Measurements from ENCODE around the gene TAAR2. TPM values are rescaled to one million over a fixed set of nuclear protein-coding genes. Genes with fewer than 3 reads are reported as not detected.

The TAAR2 gene
- total and polyA plus RNA-seq, 2 donors (not counting 3 experiments of a cell fraction or from before 2014, with no cell fraction given) = not detected

- no peaks in the 10 kb centered on the region for H3K36me3 ChIP-seq (ENCODE audit: control insufficient read depth in 2 of 2, extremely low read depth in 1 of 2, insufficient read depth in 2 of 2, low read length in 2 of 2)
- H3K4me1 ChIP-seq (ENCODE audit: control insufficient read depth, extremely low read depth, insufficient read depth, low read length) = no peaks in the 10 kb centered on the region
- ChIA-PET POLR2A (no interaction called here), CTCF (no interaction called here)
- TF ChIP-seq EZH2 (IDR thresholded peaks at IDR 0.05; ENCODE audit: borderline replicate concordance, low read depth, low read length, severe bottlenecking) (no peak), MYC (IDR thresholded peaks at IDR 0.05; ENCODE audit: low read depth, low read length) (no peak), CTCF (IDR thresholded peaks at IDR 0.05; ENCODE audit: extremely low read depth in 1 of 2, insufficient read depth in 1 of 2, low read depth in 1 of 2, low read length in 2 of 2) (no peak), JUN (IDR thresholded peaks at IDR 0.05; ENCODE audit: borderline replicate concordance, insufficient read depth, insufficient read length, low read depth) (no peak), FOS (IDR thresholded peaks at IDR 0.05; ENCODE audit: borderline replicate concordance, insufficient read depth, low read length) (no peak), MAX (IDR thresholded peaks at IDR 0.05; ENCODE audit: insufficient read depth, insufficient read length) (no peak), POLR2AphosphoS5 (IDR thresholded peaks at IDR 0.05; ENCODE audit: insufficient read depth, low read depth, low read length) (no peak), GATA2 (IDR thresholded peaks at IDR 0.05; ENCODE audit: insufficient read depth, insufficient read length, low read depth, low read length) (no peak), POLR2A (IDR thresholded peaks at IDR 0.05; ENCODE audit: low read depth, low read length) (no peak)
- H3K27ac ChIP-seq (ENCODE audit: insufficient read depth, low read depth, low read length) = no peak overlapping the region
- no peak overlapping the region for H3K4me3 ChIP-seq (replicated peaks in 1 of 3; ENCODE audit: insufficient read depth in 1 of 3, low read depth in 1 of 3, low read length in 3 of 3)
- H3K9me3 ChIP-seq (replicated peaks; ENCODE audit: control insufficient read depth, insufficient read depth, low read length) = no peaks in the 10 kb centered on the region
- H3K9ac ChIP-seq (replicated peaks; ENCODE audit: extremely low read depth, insufficient read depth, low read length) = no peak overlapping the region
- dilution Hi-C loops (cut with MboI; ENCODE audit: extremely low pct_ligation_motif_present, low sequenced_read_pairs) (no loop called here), intact Hi-C loops (cut with micrococcal nuclease) (no loop called here)
- H3K9me1 ChIP-seq (replicated peaks; ENCODE audit: control insufficient read depth, extremely low read depth, insufficient read depth, low read length) = no peaks in the 10 kb centered on the region
- no peaks in the 10 kb centered on the region for H4K20me1 ChIP-seq (replicated peaks; ENCODE audit: control insufficient read depth, extremely low read depth, insufficient read depth, low read length)
- BruUV-seq (replicated peaks) = no TSS peak
- no peak overlapping the region for H3K4me2 ChIP-seq (ENCODE audit: insufficient read depth, low read length)
- H3K79me2 ChIP-seq (ENCODE audit: control insufficient read depth, insufficient read depth, low read length) = no peaks in the 10 kb centered on the region
- no peaks in the 10 kb centered on the region for H3K27me3 ChIP-seq (ENCODE audit: control insufficient read depth in 2 of 2, insufficient read depth in 2 of 2, low read length in 2 of 2)
- DNase-seq (ENCODE audit: low read depth, low spot score) = no peak
- no peak for FAIRE-seq
- no peak overlapping the region for H2AFZ ChIP-seq (ENCODE audit: low read depth, low read length)
Measured at GRCh38 chr6:132623106-132623845, 799 bp downstream of the TAAR2 start.
